GM19467 (cell line): ENCODE results near the gene CA6.
"Not testable (repeated sequence)": the region's sequence is repeated elsewhere in the genome, so short reads cannot be mapped to it uniquely, and the experiment has no call there.

Experiments
- ATAC-seq: cut with Tn5 transposase; IDR thresholded peaks from one replicate; pipeline ENCODE4 v1.9.1; 2021; ENCODE audit warnings: mild to moderate bottlenecking, moderate library complexity; ENCODE audit not compliant: unreplicated experiment

CA6 gene

GRCh38 chr1:8945568-8945967 is at the start of gene CA6:
Gene CA6, plus strand, starts transcription at chr1:8945868. Its CDS starts 19 bp downstream, at chr1:8945887.
- ATAC-seq = no peak

DNA sequence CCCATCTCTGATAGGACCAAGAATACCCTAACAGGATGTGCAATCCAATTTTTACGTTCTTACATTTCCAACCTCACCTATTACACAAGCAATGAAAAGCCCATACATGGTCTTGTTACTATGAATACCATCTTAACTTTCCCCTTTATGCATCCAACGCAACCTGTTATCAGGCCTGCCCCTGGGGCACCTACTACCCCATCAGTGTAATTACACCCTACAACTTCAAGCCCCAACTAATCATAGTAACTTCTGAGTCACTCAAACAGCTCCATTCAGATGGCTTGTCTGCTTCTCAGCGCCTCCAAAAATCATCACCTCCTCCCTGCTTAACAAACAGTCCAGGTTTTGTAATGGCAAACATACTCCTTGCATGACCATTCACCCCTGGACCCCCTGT is 48.9 kb upstream of the CA6 start:
- not testable (repeated sequence) for ATAC-seq

- not testable (repeated sequence) for ATAC-seq
Observed at GRCh38 chr1:8897505-8897904, 48.2 kb upstream of the CA6 start.

DNA sequence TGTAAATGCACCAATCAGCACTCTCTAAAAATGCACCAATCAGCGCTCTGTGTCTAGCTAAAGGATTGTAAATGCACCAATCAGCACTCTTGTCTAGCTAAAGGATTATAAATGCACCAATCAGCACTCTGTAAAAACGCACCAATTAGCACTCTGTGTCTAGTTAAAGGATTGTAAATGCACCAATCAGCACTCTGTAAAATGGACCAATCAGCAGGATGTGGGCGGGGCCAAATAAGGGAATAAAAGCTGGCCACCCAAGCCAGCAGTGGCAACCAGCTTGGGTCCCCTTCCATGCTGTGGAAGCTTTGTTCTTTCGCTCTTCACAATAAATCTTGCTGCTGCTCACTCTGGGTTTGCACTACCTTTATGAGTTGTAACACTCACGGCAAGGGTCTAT is 47.2 kb upstream of the CA6 start:
- ATAC-seq = not testable (repeated sequence)

- no peak for ATAC-seq
Observed at GRCh38 chr1:8899046-8899445, 46.6 kb upstream of the CA6 start.

GRCh38 chr1:8900684-8901083 is 45.0 kb upstream of the CA6 start:
- ATAC-seq = not testable (repeated sequence)

DNA sequence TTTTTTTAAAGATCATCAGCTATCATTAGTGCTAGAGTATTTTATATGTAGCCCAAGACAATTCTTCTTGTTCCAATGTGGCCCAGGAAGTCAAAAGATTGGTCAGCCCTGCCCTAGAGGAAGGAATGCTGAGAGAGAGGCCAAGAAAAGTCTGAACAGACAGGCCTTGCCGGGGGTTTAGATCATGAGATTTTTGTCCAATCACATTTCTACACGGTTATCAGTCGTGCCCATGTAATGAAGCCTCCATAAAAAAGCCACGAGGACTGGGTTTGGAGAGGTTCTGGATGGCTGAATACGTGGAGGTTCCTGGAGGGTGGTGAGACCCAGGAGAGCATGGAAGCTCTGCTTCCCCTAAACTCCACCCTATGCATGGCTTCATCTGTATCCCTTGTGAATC is 42.9 kb upstream of the CA6 start:
- no peak for ATAC-seq

GRCh38 chr1:8903410-8903809 is 42.3 kb upstream of the CA6 start:
- no peak for ATAC-seq

GRCh38 chr1:8903908-8904650 is 41.6 kb upstream of the CA6 start:
- no peak for ATAC-seq

- no peak for ATAC-seq
Observed at GRCh38 chr1:8905582-8906191, 40.0 kb upstream of the CA6 start.

DNA sequence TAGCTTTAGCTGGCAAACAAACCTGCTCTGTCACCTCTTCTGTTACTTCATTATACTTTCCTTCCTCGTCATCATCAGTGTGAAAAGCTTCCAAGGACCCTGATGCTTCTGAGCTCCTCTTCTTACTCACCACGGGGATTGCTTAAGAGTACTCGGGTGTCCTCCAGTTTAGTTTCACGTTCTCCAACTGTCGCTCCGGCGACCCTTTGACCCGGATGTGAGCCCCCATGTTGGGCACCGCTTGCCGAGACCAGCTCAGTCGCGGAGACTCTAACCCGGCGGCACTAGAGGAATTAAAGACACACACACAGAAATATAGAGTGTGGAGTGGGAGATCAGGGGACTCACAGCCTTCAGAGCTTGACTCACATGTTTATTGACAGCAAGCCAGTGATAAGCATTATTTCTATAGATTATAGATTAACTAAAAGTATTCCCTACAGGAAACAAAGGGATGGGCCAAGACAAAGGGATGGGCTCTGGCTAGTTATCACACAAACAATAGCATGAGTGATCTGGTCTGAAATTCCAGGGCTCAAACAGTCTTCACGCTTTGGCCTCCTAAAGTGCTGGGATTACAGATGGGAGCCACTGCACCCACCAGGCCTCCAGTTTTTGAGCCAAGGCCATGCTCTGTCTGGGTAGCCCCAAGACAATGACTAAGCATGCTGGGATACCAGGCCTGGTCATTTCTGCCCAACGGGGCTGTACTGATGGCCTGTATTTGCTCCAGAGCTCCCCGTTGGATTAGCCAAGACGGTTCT is 37.1 kb upstream of the CA6 start:
- ATAC-seq = no peak

DNA sequence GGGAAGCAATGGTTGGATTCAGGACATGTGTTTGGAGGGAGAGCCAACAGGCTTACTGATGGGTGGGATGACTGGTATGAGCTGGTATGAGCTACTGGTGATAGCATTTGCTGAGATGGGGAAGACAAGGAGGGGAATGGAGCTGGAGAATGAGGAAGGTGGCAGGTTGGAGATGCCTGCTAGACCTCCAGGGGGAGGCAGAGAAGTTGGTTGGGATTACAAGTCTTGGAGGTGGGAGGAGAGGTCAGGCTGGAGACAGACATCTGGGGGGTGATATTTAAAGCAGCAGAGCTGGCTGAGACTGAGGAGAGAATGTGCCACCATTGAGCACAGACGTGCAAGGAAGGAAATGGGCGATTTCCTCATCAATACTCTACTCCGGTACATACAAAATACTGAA is 35.3 kb upstream of the CA6 start:
- ATAC-seq = no peak

DNA sequence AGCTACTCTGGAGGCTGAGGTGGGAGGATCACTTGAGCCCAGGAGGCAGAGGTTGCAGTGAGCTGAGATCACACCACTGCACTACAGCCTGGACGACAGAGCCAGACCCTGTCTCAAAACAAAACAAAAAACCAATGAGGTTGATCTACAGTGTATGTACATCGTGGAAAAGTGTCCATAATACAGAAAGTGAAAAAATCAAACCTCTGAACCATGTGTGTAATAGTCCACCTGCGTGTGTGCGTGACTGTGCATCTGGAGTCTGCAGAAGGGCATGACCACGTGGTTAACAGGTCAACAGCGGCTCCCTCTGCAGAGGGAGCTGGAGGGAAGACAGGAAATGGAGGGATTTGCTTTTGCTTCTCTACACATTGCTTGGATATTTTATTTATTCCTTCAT is 34.8 kb upstream of the CA6 start:
- ATAC-seq = no peak

DNA sequence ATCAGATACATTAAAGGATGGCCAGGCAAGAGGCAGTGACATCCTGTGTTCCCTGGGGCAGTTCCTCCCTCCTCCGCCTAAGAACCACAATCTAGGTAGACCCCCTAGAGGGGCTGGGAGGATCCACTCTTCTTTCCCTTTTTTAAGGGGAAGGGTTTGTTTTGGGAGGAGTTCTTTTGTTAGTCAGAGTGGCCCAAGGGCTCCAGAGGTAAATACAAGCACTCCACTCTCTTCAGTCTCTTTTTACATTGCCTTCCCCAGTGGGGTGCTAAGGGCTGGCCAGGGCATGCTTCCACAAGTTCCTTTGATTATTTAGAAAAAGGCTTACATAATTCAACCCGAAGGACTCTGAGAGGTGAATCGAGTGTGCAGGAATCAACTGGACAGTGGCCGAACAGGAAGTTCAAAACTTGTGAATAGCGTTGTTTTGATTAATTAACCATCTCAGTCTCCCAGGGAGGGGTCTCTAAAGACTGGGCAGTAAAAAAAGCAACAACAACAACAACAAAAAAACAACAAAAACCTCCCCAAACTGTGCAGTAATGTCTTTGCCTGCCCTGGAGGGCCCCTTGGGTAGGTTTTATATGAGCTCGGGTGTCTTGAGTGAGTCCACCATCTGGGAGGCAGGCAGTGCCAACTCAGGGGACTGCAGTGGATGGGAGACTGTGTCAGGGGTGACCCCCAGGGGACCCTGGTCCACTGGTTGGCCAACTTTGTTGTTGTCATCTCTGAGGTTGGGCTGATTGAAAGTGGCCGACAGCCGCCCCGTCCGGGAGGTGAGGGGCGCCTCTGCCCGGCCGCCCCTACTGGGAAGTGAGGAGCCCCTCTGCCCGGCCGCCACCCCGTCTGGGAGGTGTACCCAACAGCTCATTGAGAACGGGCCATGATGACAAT is 34.0 kb upstream of the CA6 start:
- ATAC-seq = no peak

DNA sequence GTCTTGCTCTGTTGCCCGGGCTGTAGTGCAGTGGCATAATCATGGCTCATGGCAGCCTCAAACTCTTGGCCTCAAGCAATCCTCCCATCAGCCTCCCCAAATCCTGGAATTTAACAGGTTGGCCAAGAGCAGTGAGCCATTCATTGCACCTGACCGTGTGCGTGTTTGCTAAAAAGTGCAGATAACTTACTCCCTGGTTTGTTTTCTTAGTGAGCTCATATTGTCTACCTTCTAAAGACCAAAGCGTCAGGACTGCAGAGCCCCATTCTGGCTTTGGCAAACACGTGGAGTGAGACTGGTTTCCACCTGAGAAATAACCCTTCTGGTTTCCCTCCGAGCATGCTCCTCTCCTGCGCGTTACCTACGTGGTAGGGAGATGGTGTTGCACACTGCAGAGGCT is 32.2 kb upstream of the CA6 start:
- no peak for ATAC-seq

- no peak for ATAC-seq
Observed at GRCh38 chr1:8914466-8914865, 31.2 kb upstream of the CA6 start.

DNA sequence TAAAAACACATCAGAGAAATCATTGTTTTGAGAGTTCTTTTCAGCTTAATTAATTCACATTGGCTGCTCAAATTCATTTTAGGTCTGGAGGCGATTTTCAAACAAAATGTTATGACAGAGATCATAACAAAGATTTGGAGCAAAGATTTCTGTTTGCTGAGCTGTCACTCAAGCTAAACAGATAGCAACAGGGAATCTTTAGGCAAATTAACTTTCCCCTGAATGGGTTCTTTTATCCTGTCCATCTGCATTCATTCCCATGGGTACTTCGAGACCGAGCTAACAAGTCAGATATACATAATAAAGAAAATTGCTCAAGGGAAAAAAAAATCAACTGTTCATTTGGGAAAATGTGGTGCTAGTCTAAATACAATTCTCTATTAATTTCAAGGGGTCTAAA is 30.2 kb upstream of the CA6 start:
- ATAC-seq = no peak

- not testable (repeated sequence) for ATAC-seq
Observed at GRCh38 chr1:8917536-8917935, 28.1 kb upstream of the CA6 start.

DNA sequence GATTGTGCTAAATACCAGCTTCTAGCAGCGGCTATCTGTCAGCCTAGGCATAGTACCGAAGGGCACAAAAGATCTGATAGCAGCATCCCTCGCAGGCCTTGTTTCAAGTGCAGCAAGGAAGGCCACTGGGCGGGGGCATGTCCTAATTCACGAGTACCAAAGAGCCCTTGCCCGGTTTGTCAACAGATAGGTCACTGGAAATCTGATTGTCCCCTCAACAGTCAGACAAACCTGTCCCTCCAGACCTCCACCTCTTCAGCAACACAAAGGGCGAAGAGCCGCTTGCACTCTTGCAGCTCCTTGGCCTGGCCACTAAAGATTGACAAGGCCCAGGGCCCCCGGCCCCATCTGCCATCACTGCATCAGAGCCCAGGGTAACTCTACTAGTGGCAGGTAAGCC is 22.7 kb upstream of the CA6 start:
- ATAC-seq = no peak

- no peak for ATAC-seq
Observed at GRCh38 chr1:8925406-8925805, 20.3 kb upstream of the CA6 start.

- no peak for ATAC-seq
Observed at GRCh38 chr1:8925960-8926359, 19.7 kb upstream of the CA6 start.
